HEK293 (cell line): ENCODE data around the gene GINS1.

Experiments used
- CTCF ChIA-PET: fragments of 350-600 bp; formaldehyde crosslinking; extraction: SDS; loops from one replicate; lab custom pipeline; 2021; ENCODE audit warnings: antibody characterized with exemption; lab: Yijun Ruan, JAX
- POLR2A ChIA-PET: fragments of 300-600 bp; formaldehyde crosslinking; extraction: SDS; loops from one replicate; lab custom pipeline; 2020; ENCODE audit warnings: antibody characterized with exemption, inconsistent platforms; lab: Yijun Ruan, JAX
- H3K27ac ChIP-seq: fragments of 200-500 bp; sonication (Bioruptor generic); 2 replicates; pipeline ENCODE4 v1.5.1; 2014; ENCODE audit warnings: low read depth, low read length, control low read depth, inconsistent platforms; ENCODE audit errors: extremely low read depth
- H3K36me3 ChIP-seq, 2 experiments: fragments of 200-500 bp in 1 of 2; sonication (Bioruptor generic) in 1 of 2; 1 replicate in 1 of 2; 2 replicates in 1 of 2; pipeline ENCODE4 v1.5.1; 2014 to 2017; ENCODE audit warnings: inconsistent platforms in 2 of 2, low read length in 2 of 2; ENCODE audit not compliant: control insufficient read depth in 2 of 2, insufficient read depth in 1 of 2
- H3K4me1 ChIP-seq: fragments of 200-500 bp; sonication (Bioruptor generic); 2 replicates; pipeline ENCODE4 v1.5.1; 2014; ENCODE audit warnings: mild to moderate bottlenecking, low read length, inconsistent platforms; ENCODE audit not compliant: control insufficient read depth, insufficient read depth
- H3K4me3 ChIP-seq: 2 replicates; pipeline ENCODE4 v1.5.1; 2011; ENCODE audit warnings: low read depth, mild to moderate bottlenecking, control low read depth, low read length, moderate library complexity
- H3K9me3 ChIP-seq: fragments of 200-500 bp; sonication (Bioruptor generic); 2 replicates; pipeline ENCODE4 v1.5.1; 2014; ENCODE audit warnings: low read depth, low read length, inconsistent platforms; ENCODE audit not compliant: control insufficient read depth, insufficient read depth
- EGR2 ChIP-seq: fragments of 450-650 bp; formaldehyde crosslinking; IDR thresholded peaks from 2 replicates; pipeline ENCODE4 v1.5.1; 2016; ENCODE audit warnings: low read depth, missing biosample characterization, missing genetic modification characterization
- FEZF1 ChIP-seq: fragments of 450-650 bp; formaldehyde crosslinking; IDR thresholded peaks from 2 replicates; pipeline ENCODE4 v1.5.1; 2016; ENCODE audit warnings: missing biosample characterization, missing genetic modification characterization
- HOXC10 ChIP-seq: sonication (generic); formaldehyde crosslinking; IDR thresholded peaks from 2 replicates; pipeline ENCODE4 v1.8.1; 2023; ENCODE audit warnings: mild to moderate bottlenecking, missing genetic modification reagents
- IKZF3 ChIP-seq: fragments of 450-650 bp; IDR thresholded peaks from 2 replicates; pipeline ENCODE4 v1.5.0; 2018; ENCODE audit warnings: missing biosample characterization, mild to moderate bottlenecking, missing genetic modification characterization, moderate library complexity
- KLF9 ChIP-seq: fragments of 450-650 bp; formaldehyde crosslinking; IDR thresholded peaks from 2 replicates; pipeline ENCODE4 v1.5.1; 2016; ENCODE audit warnings: missing biosample characterization, missing genetic modification characterization, low read depth
- MZF1 ChIP-seq: fragments of 450-650 bp; formaldehyde crosslinking; IDR thresholded peaks from 2 replicates; pipeline ENCODE4 v1.5.1; 2017; ENCODE audit warnings: missing biosample characterization, missing genetic modification characterization, borderline replicate concordance
- OSR2 ChIP-seq: fragments of 450-650 bp; formaldehyde crosslinking; IDR thresholded peaks from 2 replicates; pipeline ENCODE4 v1.5.1; 2016; ENCODE audit warnings: missing biosample characterization, missing genetic modification characterization
- PATZ1 ChIP-seq: fragments of 450-650 bp; formaldehyde crosslinking; IDR thresholded peaks from 2 replicates; pipeline ENCODE4 v1.5.1; 2016; ENCODE audit warnings: missing biosample characterization, missing genetic modification characterization
- SETDB1 ChIP-seq: IDR thresholded peaks from one replicate; pipeline ENCODE4 v1.6.1; 2017; ENCODE audit warnings: mild to moderate bottlenecking, low read length, moderate library complexity, mixed read lengths; ENCODE audit not compliant: insufficient read length
- SP7 ChIP-seq: fragments of 450-650 bp; formaldehyde crosslinking; IDR thresholded peaks from 2 replicates; pipeline ENCODE4 v1.5.1; 2016; ENCODE audit warnings: missing biosample characterization, missing genetic modification characterization
- ZBTB20 ChIP-seq: fragments of 450-650 bp; formaldehyde crosslinking; IDR thresholded peaks from 2 replicates; pipeline ENCODE4 v1.5.1; 2016; ENCODE audit warnings: missing biosample characterization, missing genetic modification characterization
- ZFHX2 ChIP-seq: fragments of 450-650 bp; formaldehyde crosslinking; conservative IDR thresholded peaks from 2 replicates; pipeline ENCODE4 v1.5.1; 2016; ENCODE audit warnings: missing biosample characterization, missing genetic modification characterization
- ZNF157 ChIP-seq: fragments of 450-650 bp; formaldehyde crosslinking; IDR thresholded peaks from 2 replicates; pipeline ENCODE4 v1.5.1; 2016; ENCODE audit warnings: missing biosample characterization, missing genetic modification characterization
- ZNF214 ChIP-seq: fragments of 450-650 bp; formaldehyde crosslinking; IDR thresholded peaks from 2 replicates; pipeline ENCODE4 v1.5.1; 2017; ENCODE audit warnings: missing biosample characterization, mild to moderate bottlenecking, missing genetic modification characterization, borderline replicate concordance
- ZNF558 ChIP-seq: fragments of 450-650 bp; formaldehyde crosslinking; IDR thresholded peaks from 2 replicates; pipeline ENCODE4 v1.5.1; 2016; ENCODE audit warnings: missing biosample characterization, missing genetic modification characterization
- ZNF600 ChIP-seq: fragments of 450-650 bp; formaldehyde crosslinking; IDR thresholded peaks from 2 replicates; pipeline ENCODE4 v1.5.1; 2016; ENCODE audit warnings: missing biosample characterization, missing genetic modification characterization
- ZNF610 ChIP-seq: fragments of 450-650 bp; formaldehyde crosslinking; IDR thresholded peaks from 2 replicates; pipeline ENCODE4 v1.5.1; 2016; ENCODE audit warnings: missing biosample characterization, missing genetic modification characterization, borderline replicate concordance
- ZNF645 ChIP-seq: fragments of 450-650 bp; formaldehyde crosslinking; IDR thresholded peaks from 2 replicates; pipeline ENCODE4; 2016; ENCODE audit warnings: missing biosample characterization, missing genetic modification characterization
- ZNF660 ChIP-seq: fragments of 450-650 bp; IDR thresholded peaks from 2 replicates; pipeline ENCODE4 v1.5.1; 2018; ENCODE audit warnings: missing biosample characterization, mild to moderate bottlenecking, missing genetic modification characterization
- ZNF677 ChIP-seq: fragments of 450-650 bp; IDR thresholded peaks from 2 replicates; pipeline ENCODE4 v1.5.0; 2018; ENCODE audit warnings: missing biosample characterization, mild to moderate bottlenecking, missing genetic modification characterization, moderate library complexity
- ZNF747 ChIP-seq: fragments of 450-650 bp; formaldehyde crosslinking; IDR thresholded peaks from 2 replicates; pipeline ENCODE4 v1.5.1; 2016; ENCODE audit warnings: missing biosample characterization, missing genetic modification characterization
- ZNF768 ChIP-seq: fragments of 450-650 bp; formaldehyde crosslinking; IDR thresholded peaks from 2 replicates; pipeline ENCODE4 v1.5.1; 2018; ENCODE audit warnings: missing biosample characterization, mild to moderate bottlenecking, missing genetic modification characterization
- ZSCAN30 ChIP-seq: fragments of 450-650 bp; IDR thresholded peaks from 2 replicates; pipeline ENCODE4 v1.5.1; 2018; ENCODE audit warnings: missing biosample characterization, mild to moderate bottlenecking, missing genetic modification characterization, moderate library complexity
- ZXDB ChIP-seq: fragments of 450-650 bp; formaldehyde crosslinking; IDR thresholded peaks from 2 replicates; pipeline ENCODE4 v1.5.1; 2016; ENCODE audit warnings: missing biosample characterization, missing genetic modification characterization
- TF ChIP-seq, protein P1 (sequence below): fragments of 450-650 bp; formaldehyde crosslinking; IDR thresholded peaks from 2 replicates; pipeline ENCODE4 v1.5.1; 2016; ENCODE audit warnings: missing biosample characterization, missing genetic modification characterization
- TF ChIP-seq, protein P2 (sequence below): fragments of 450-650 bp; formaldehyde crosslinking; IDR thresholded peaks from 2 replicates; pipeline ENCODE4 v1.5.1; 2016; ENCODE audit warnings: missing biosample characterization, missing genetic modification characterization
- TF ChIP-seq, protein P3 (sequence below): fragments of 450-650 bp; formaldehyde crosslinking; IDR thresholded peaks from 2 replicates; pipeline ENCODE4 v1.5.1; 2017; ENCODE audit warnings: missing biosample characterization, missing genetic modification characterization

The GINS1 gene

DNA sequence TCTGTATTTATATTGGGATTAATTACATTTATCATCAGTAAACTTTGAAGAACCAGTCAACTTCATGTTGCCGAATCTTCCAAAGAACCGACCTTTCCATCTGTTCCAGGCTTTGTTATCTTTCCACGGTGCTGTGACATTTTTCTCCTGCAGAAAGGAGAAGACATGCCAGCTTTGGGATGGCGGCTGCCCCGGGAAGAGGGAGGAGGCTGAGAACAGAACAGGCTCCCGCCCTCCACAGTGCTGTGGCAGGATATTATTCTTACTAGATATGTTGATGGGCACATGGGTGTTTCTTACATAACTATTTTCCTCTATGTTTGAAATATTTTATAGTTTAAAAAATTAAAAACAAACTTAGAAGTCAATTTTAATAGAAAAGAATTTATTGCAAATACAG, 44.9 kb downstream of the GINS1 start (continued):
- TF ChIP-seq KLF9 (tag by site-specific recombination) (no peak), HOXC10 (CRISPR knock-in tag) (no peak), ZNF747 (tag by site-specific recombination) (no peak), ZNF677 (no peak), ZNF645 (no peak), ZNF214 (no peak), ZNF660 (tag by site-specific recombination) (no peak)
- TF ChIP-seq, protein P1, sequence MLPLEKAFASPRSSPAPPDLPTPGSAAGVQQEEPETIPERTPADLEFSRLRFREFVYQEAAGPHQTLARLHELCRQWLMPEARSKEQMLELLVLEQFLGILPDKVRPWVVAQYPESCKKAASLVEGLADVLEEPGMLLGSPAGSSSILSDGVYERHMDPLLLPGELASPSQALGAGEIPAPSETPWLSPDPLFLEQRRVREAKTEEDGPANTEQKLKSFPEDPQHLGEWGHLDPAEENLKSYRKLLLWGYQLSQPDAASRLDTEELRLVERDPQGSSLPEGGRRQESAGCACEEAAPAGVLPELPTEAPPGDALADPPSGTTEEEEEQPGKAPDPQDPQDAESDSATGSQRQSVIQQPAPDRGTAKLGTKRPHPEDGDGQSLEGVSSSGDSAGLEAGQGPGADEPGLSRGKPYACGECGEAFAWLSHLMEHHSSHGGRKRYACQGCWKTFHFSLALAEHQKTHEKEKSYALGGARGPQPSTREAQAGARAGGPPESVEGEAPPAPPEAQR (tag by site-specific recombination), result no peak

GRCh38 chr20:25453035-25453810, 45.8 kb downstream of the GINS1 start:
- Histone ChIP-seq H3K36me3 (peaks cover 10 to 50% of the 10 kb centered on the region in 2 experiments; a peak in 2 of 3 replicates), H3K4me3 (no peak overlapping the region), H3K4me1 (no peaks in the 10 kb centered on the region), H3K27ac (no peak overlapping the region), H3K9me3 (no peaks in the 10 kb centered on the region)
- CTCF ChIA-PET, result no interaction called here
- POLR2A ChIA-PET, result no interaction called here
- 0 out of 2 replicates have a peak, but pooled peaks have one; percentile 41 for TF ChIP-seq MZF1 (tag by site-specific recombination)
- TF ChIP-seq SP7, result peak; percentile 71
- TF ChIP-seq IKZF3, result peak; percentile 44; the same call in 1 of the 2 replicates
- TF ChIP-seq ZNF600 (tag by site-specific recombination), result peak; percentile 99
- peak; percentile 7 for TF ChIP-seq OSR2 (tag by site-specific recombination)
- 0 out of 2 replicates have a peak, but pooled peaks have one; percentile 31 for TF ChIP-seq ZXDB (tag by site-specific recombination)
- TF ChIP-seq ZSCAN30 (tag by site-specific recombination), result peak; percentile 53; the same call in 1 of the 2 replicates
- peak; percentile 52; the same call in 1 of the 2 replicates for TF ChIP-seq EGR2 (tag by site-specific recombination)
- peak; percentile 92 for TF ChIP-seq FEZF1
- TF ChIP-seq, protein P2, sequence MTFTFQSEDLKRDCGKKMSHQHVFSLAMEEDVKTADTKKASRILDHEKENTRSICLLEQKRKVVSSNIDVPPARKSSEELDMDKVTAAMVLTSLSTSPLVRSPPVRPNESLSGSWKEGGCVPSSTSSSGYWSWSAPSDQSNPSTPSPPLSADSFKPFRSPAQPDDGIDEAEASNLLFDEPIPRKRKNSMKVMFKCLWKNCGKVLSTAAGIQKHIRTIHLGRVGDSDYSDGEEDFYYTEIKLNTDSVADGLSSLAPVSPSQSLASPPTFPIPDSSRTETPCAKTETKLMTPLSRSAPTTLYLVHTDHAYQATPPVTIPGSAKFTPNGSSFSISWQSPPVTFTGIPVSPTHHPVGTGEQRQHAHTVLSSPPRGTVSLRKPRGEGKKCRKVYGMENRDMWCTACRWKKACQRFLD (tag by site-specific recombination), result no peak
- no peak for TF ChIP-seq ZNF768
- no peak for TF ChIP-seq SETDB1
- TF ChIP-seq, protein P3, sequence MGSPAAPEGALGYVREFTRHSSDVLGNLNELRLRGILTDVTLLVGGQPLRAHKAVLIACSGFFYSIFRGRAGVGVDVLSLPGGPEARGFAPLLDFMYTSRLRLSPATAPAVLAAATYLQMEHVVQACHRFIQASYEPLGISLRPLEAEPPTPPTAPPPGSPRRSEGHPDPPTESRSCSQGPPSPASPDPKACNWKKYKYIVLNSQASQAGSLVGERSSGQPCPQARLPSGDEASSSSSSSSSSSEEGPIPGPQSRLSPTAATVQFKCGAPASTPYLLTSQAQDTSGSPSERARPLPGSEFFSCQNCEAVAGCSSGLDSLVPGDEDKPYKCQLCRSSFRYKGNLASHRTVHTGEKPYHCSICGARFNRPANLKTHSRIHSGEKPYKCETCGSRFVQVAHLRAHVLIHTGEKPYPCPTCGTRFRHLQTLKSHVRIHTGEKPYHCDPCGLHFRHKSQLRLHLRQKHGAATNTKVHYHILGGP (tag by site-specific recombination), result no peak
- no peak for TF ChIP-seq ZNF157 (tag by site-specific recombination)
- 0 out of 2 replicates have a peak, but pooled peaks have one; percentile 39 for TF ChIP-seq ZNF558
- TF ChIP-seq PATZ1 (tag by site-specific recombination), result peak; percentile 77
- peak; percentile 21; the same call in 1 of the 2 replicates for TF ChIP-seq ZFHX2 (tag by site-specific recombination)
- peak; percentile 82 for TF ChIP-seq ZBTB20 (tag by site-specific recombination)
- peak; percentile 49; the same call in 1 of the 2 replicates for TF ChIP-seq ZNF610 (tag by site-specific recombination)
